Natural killer cell (primary cell): Measurements from ENCODE around the gene CTNNA2. TPM values are rescaled to one million over a fixed set of nuclear protein-coding genes. Genes with fewer than 3 reads are reported as not detected.

Source experiments
- ATAC-seq, 3 donors: fragments of 150-1000 bp in 2 of 3; fragments of 200-7000 bp in 1 of 3; cut with Tn5 transposase; 1 replicate in 1 of 3; 2 replicates in 2 of 3; pipeline ENCODE4 v1.10.0; 2021; ENCODE audit warnings: mild to moderate bottlenecking in 2 of 3, moderate library complexity in 2 of 3
- DNase-seq, 2 donors: peaks; one replicate each; pipeline versions ENCODE4 v3.0.0 to v3.0.0-alpha.2; 2013 to 2021; ENCODE audit warnings: mixed read lengths in 1 of 2
- H3K27ac ChIP-seq: one replicate; pipeline ENCODE4 v1.5.1; 2013; ENCODE audit warnings: mild to moderate bottlenecking, low read length
- H3K27me3 ChIP-seq: one replicate; pipeline ENCODE4 v1.6.1; 2013; ENCODE audit warnings: low read length; ENCODE audit not compliant: control insufficient read depth, insufficient read depth
- H3K36me3 ChIP-seq: one replicate; pipeline ENCODE4 v1.6.1; 2013; ENCODE audit warnings: low read length; ENCODE audit not compliant: control insufficient read depth, insufficient read depth
- H3K4me1 ChIP-seq: one replicate; pipeline ENCODE4 v1.6.1; 2013; ENCODE audit warnings: low read length; ENCODE audit not compliant: control insufficient read depth, insufficient read depth
- H3K4me3 ChIP-seq: one replicate; pipeline ENCODE4 v1.5.1; 2013; ENCODE audit warnings: low read length
- H3K9me3 ChIP-seq: one replicate; pipeline ENCODE4 v1.6.1; 2013; ENCODE audit warnings: low read length; ENCODE audit not compliant: control insufficient read depth, insufficient read depth
- H3K27ac Mint-ChIP-seq, 2 donors: one replicate each; pipeline ENCODE4 v1.8.0; 2022; ENCODE audit warnings: mild to moderate bottlenecking in 2 of 2, mixed read lengths in 2 of 2, moderate library complexity in 1 of 2
- H3K27me3 Mint-ChIP-seq, 2 donors: one replicate each; pipeline ENCODE4 v1.8.0; 2022; ENCODE audit warnings: low read depth in 2 of 2, mixed read lengths in 2 of 2
- H3K36me3 Mint-ChIP-seq: one replicate; pipeline ENCODE4 v1.8.0; 2022; ENCODE audit warnings: mixed read lengths
- H3K4me1 Mint-ChIP-seq, 2 donors: one replicate each; pipeline ENCODE4 v1.8.0; 2022; ENCODE audit warnings: mixed read lengths in 2 of 2
- H3K4me3 Mint-ChIP-seq: one replicate; pipeline ENCODE4 v1.8.0; 2022; ENCODE audit warnings: mild to moderate bottlenecking, moderate library complexity, mixed read lengths
- H3K9me3 Mint-ChIP-seq, 2 donors: one replicate each; pipeline ENCODE4 v1.8.0; 2022; ENCODE audit warnings: mixed read lengths in 2 of 2
- CTCF ChIP-seq: fragments of 200-600 bp; IDR thresholded peaks from one replicate; pipeline ENCODE4 v1.8.0; 2022; ENCODE audit warnings: antibody characterized with exemption
- WGBS: methylation state at CpG from one replicate; pipeline ENCODE4 v1.1.7; 2013; ENCODE audit warnings: missing lambda C conversion rate; ENCODE audit not compliant: insufficient coverage; 5-methylcytosine and 5-hydroxymethylcytosine counted together
- intact Hi-C: fragments of 100-400 bp; cut with micrococcal nuclease; formaldehyde crosslinking; loops from one replicate; pipeline ENCODE4 v1.14.2; 2022
- total RNA-seq, 4 donors: library from RNA; stranded (reverse); fragments of 120-200 nt in 1 of 4; gene quantifications; one replicate each; pipeline versions ENCODE4 v1.2.3 to v1.2.4, GENCODE V29; 2013 to 2022

Gene CTNNA2
- total RNA-seq, 3 donors from 2014 or later (not counting 1 experiment from before 2014, with no cell fraction given), result not detected

- no peak for ATAC-seq
- Histone ChIP-seq H3K9me3 (no peaks in the 10 kb centered on the region), H3K36me3 (no peaks in the 10 kb centered on the region), H3K4me1 (no peaks in the 10 kb centered on the region), H3K4me3 (no peak overlapping the region), H3K27ac (no peak overlapping the region), H3K27me3 (no peaks in the 10 kb centered on the region)
- TF ChIP-seq CTCF, result no peak
- no peak overlapping the region for H3K4me3 Mint-ChIP-seq
- H3K36me3 Mint-ChIP-seq, result peaks cover 1% of the 10 kb centered on the region
- DNase-seq, result no peak
- intact Hi-C loops, result no loop called here
- no peaks in the 10 kb centered on the region for H3K4me1 Mint-ChIP-seq
- H3K27me3 Mint-ChIP-seq, result no peaks in the 10 kb centered on the region
- WGBS, result 14% methylated on average over 1 of the region's 2 CpGs
- no peak overlapping the region for H3K27ac Mint-ChIP-seq
- peaks cover 18 to 20% of the 10 kb centered on the region in 2 donors for H3K9me3 Mint-ChIP-seq
Observed at GRCh38 chr2:79640001-79640400, 127.2 kb downstream of the CTNNA2 start.

GRCh38 chr2:79649531-79649930 lies 136.7 kb downstream of the CTNNA2 start:
- no peak for TF ChIP-seq CTCF
- no peaks in the 10 kb centered on the region for H3K27me3 Mint-ChIP-seq
- H3K4me3 ChIP-seq, result no peak overlapping the region
- H3K27ac Mint-ChIP-seq, result no peak overlapping the region
- intact Hi-C loops, result no loop called here
- no peak for DNase-seq
- H3K9me3 Mint-ChIP-seq, result peaks cover 19 to 26% of the 10 kb centered on the region in 2 donors
- WGBS, result 95% methylated on average over 3 of the region's 3 CpGs
- no peaks in the 10 kb centered on the region for H3K4me1 Mint-ChIP-seq
- H3K36me3 Mint-ChIP-seq, result peaks cover 32% of the 10 kb centered on the region
- H3K4me1 ChIP-seq, result no peaks in the 10 kb centered on the region
- H3K27ac ChIP-seq, result no peak overlapping the region
- H3K4me3 Mint-ChIP-seq, result no peak overlapping the region
- peaks cover 10% of the 10 kb centered on the region for H3K9me3 ChIP-seq
- no peak for ATAC-seq
- H3K27me3 ChIP-seq, result no peaks in the 10 kb centered on the region
- H3K36me3 ChIP-seq, result no peaks in the 10 kb centered on the region

GRCh38 chr2:79660557-79660956 lies 147.7 kb downstream of the CTNNA2 start:
- no peaks in the 10 kb centered on the region for H3K36me3 Mint-ChIP-seq
- Histone ChIP-seq H3K4me3 (no peak overlapping the region), H3K4me1 (no peaks in the 10 kb centered on the region), H3K27ac (no peak overlapping the region), H3K27me3 (no peaks in the 10 kb centered on the region), H3K9me3 (peaks cover 4% of the 10 kb centered on the region), H3K36me3 (no peaks in the 10 kb centered on the region)
- H3K4me3 Mint-ChIP-seq, result no peak overlapping the region
- TF ChIP-seq CTCF, result no peak
- H3K4me1 Mint-ChIP-seq, result no peaks in the 10 kb centered on the region
- H3K27me3 Mint-ChIP-seq, result no peaks in the 10 kb centered on the region
- intact Hi-C loops, result no loop called here
- H3K9me3 Mint-ChIP-seq, result peaks cover 14 to 15% of the 10 kb centered on the region in 2 donors
- DNase-seq (no peak), ATAC-seq (no peak)
- no peak overlapping the region for H3K27ac Mint-ChIP-seq

GRCh38 chr2:79665091-79665490 lies 152.2 kb downstream of the CTNNA2 start:
- ATAC-seq (no peak), DNase-seq (no peak)
- no peaks in the 10 kb centered on the region for H3K36me3 Mint-ChIP-seq
- Histone ChIP-seq H3K4me3 (no peak overlapping the region), H3K9me3 (peaks cover 3% of the 10 kb centered on the region), H3K27me3 (no peaks in the 10 kb centered on the region), H3K27ac (no peak overlapping the region), H3K36me3 (no peaks in the 10 kb centered on the region), H3K4me1 (no peaks in the 10 kb centered on the region)
- TF ChIP-seq CTCF, result no peak
- H3K27me3 Mint-ChIP-seq, result no peaks in the 10 kb centered on the region
- H3K4me1 Mint-ChIP-seq, result no peaks in the 10 kb centered on the region
- peaks cover 15 to 20% of the 10 kb centered on the region in 2 donors for H3K9me3 Mint-ChIP-seq
- 80% methylated on average over 1 of the region's 2 CpGs for WGBS
- H3K27ac Mint-ChIP-seq, result no peak overlapping the region
- no peak overlapping the region for H3K4me3 Mint-ChIP-seq
- intact Hi-C loops, result no loop called here
